ENCODE measurements around the gene CHAMP1.

Gene CHAMP1

GRCh38 chr13:114314074-114314912 lies at the start of gene CHAMP1:
TSS of gene CHAMP1 (plus strand) at chr13:114314503. CDS start at chr13:114323843, 9,340 bp downstream.
- DNase-seq, result peak; percentile 47 to 97 (median 90)

- DNase-seq, result peak in 1 of 51 donors; percentile 6
Measured at GRCh38 chr13:114264886-114265611, 49.3 kb upstream of the CHAMP1 start.

- no peak for DNase-seq
Measured at GRCh38 chr13:114266241-114266640, 48.1 kb upstream of the CHAMP1 start.

GRCh38 chr13:114268344-114269280 lies 45.7 kb upstream of the CHAMP1 start:
- no peak for DNase-seq

- DNase-seq, result no peak
Measured at GRCh38 chr13:114269281-114269770, 45.0 kb upstream of the CHAMP1 start.

- no peak for DNase-seq
Measured at GRCh38 chr13:114272977-114273376, 41.3 kb upstream of the CHAMP1 start.

- DNase-seq, result no peak
Measured at GRCh38 chr13:114275304-114275703, 39.0 kb upstream of the CHAMP1 start.

GRCh38 chr13:114279146-114279545 lies 35.2 kb upstream of the CHAMP1 start:
- DNase-seq, result no peak

- no peak for DNase-seq
Measured at GRCh38 chr13:114279758-114280355, 34.4 kb upstream of the CHAMP1 start.

- DNase-seq, result peak; percentile 69 to 99 (median 90)
Measured at GRCh38 chr13:114281351-114282040, 32.8 kb upstream of the CHAMP1 start, which contains the start of gene UPF3A. TSS of gene UPF3A (plus strand) at chr13:114281601. CDS start at chr13:114281640, 39 bp downstream.

GRCh38 chr13:114282041-114282670 lies 32.1 kb upstream of the CHAMP1 start:
- DNase-seq, result peak in 23 of 51 donors; percentile 3 to 85 (median 25)

- DNase-seq, result no peak
Measured at GRCh38 chr13:114283576-114283975, 30.7 kb upstream of the CHAMP1 start.

GRCh38 chr13:114284680-114285079 lies 29.6 kb upstream of the CHAMP1 start:
- DNase-seq, result no peak

GRCh38 chr13:114285166-114285808 lies 29.0 kb upstream of the CHAMP1 start:
- peak in 5 of 51 donors; percentile 5 to 17 (median 11) for DNase-seq

- no peak for DNase-seq
Measured at GRCh38 chr13:114286808-114287207, 27.5 kb upstream of the CHAMP1 start.

- DNase-seq, result no peak
Measured at GRCh38 chr13:114288157-114288591, 26.1 kb upstream of the CHAMP1 start.

GRCh38 chr13:114296448-114296847 lies 17.9 kb upstream of the CHAMP1 start:
- DNase-seq, result no peak

GRCh38 chr13:114296902-114297301 lies 17.4 kb upstream of the CHAMP1 start:
- no peak for DNase-seq

- no peak for DNase-seq
Measured at GRCh38 chr13:114298866-114299265, 15.4 kb upstream of the CHAMP1 start.

Data from hypothalamus (tissue), 51 donors.